Liver (tissue), 9 donors: ENCODE results near the gene TSPAN19. TPM values are rescaled to one million over a fixed set of nuclear protein-coding genes. Genes with fewer than 3 reads are reported as not detected.
A peak's percentile ranks its signal among the peaks of the same experiment; 100 is the strongest.

Experiments used
- DNase-seq: peaks from one replicate; pipeline ENCODE4 v3.0.0-alpha.2; 2017; ENCODE audit warnings: low spot score
- H3K27ac ChIP-seq, 2 donors: one replicate each; pipeline ENCODE4 v1.7.0; 2013; ENCODE audit warnings: inconsistent platforms in 2 of 2, low read length in 2 of 2, control low read depth in 1 of 2, low read depth in 1 of 2, mild to moderate bottlenecking in 1 of 2
- H3K27me3 ChIP-seq, 4 donors: one replicate each; pipeline versions ENCODE4 v1.6.1 to v1.7.0; 2013; ENCODE audit warnings: low read length in 3 of 4, inconsistent platforms in 1 of 4, mild to moderate bottlenecking in 1 of 4, moderate library complexity in 1 of 4; ENCODE audit not compliant: control insufficient read depth in 4 of 4, insufficient read depth in 4 of 4
- H3K36me3 ChIP-seq, 4 donors: one replicate each; pipeline versions ENCODE4 v1.6.1 to v1.7.0; 2013; ENCODE audit warnings: low read length in 3 of 4, mild to moderate bottlenecking in 3 of 4, low read depth in 1 of 4, moderate library complexity in 1 of 4; ENCODE audit not compliant: control insufficient read depth in 4 of 4, insufficient read depth in 3 of 4
- H3K4me1 ChIP-seq, 4 donors: one replicate each; pipeline versions ENCODE4 v1.6.1 to v1.7.0; 2013; ENCODE audit warnings: low read length in 3 of 4, mild to moderate bottlenecking in 3 of 4, moderate library complexity in 1 of 4; ENCODE audit not compliant: control insufficient read depth in 4 of 4, insufficient read depth in 4 of 4
- H3K4me3 ChIP-seq, 3 donors: one replicate each; pipeline versions ENCODE4 v1.6.1 to v1.7.0; 2013; ENCODE audit warnings: low read length in 3 of 3, control low read depth in 1 of 3, low read depth in 1 of 3, mild to moderate bottlenecking in 1 of 3
- H3K9ac ChIP-seq, 2 donors: one replicate each; pipeline ENCODE4 v1.7.0; 2013; ENCODE audit warnings: low read length in 2 of 2, mild to moderate bottlenecking in 2 of 2, moderate library complexity in 2 of 2, control low read depth in 1 of 2, low read depth in 1 of 2
- H3K9me3 ChIP-seq, 4 donors: one replicate each; pipeline versions ENCODE4 v1.6.1 to v1.7.0; 2013; ENCODE audit warnings: low read length in 3 of 4; ENCODE audit not compliant: control insufficient read depth in 4 of 4
- EGR1 ChIP-seq, 2 donors: IDR thresholded peaks; 2 replicates each; pipeline ENCODE4 v1.6.1; 2016 to 2018; ENCODE audit warnings: antibody characterized with exemption in 2 of 2, low read depth in 2 of 2
- FOXA1 ChIP-seq: IDR thresholded peaks from 2 replicates; pipeline ENCODE4 v1.6.1; 2016; ENCODE audit warnings: antibody characterized with exemption
- FOXA2 ChIP-seq: IDR thresholded peaks from 2 replicates; pipeline ENCODE4 v1.6.1; 2016; ENCODE audit warnings: antibody characterized with exemption
- GABPA ChIP-seq, 2 donors: IDR thresholded peaks in 1 of 2; conservative IDR thresholded peaks in 1 of 2; 2 replicates each; pipeline ENCODE4 v1.6.1; 2016; ENCODE audit warnings: antibody characterized with exemption in 2 of 2, mild to moderate bottlenecking in 1 of 2, moderate library complexity in 1 of 2
- HNF4A ChIP-seq, 2 donors: conservative IDR thresholded peaks; 2 replicates each; pipeline ENCODE4 v1.6.1; 2016; ENCODE audit warnings: antibody characterized with exemption in 2 of 2, mild to moderate bottlenecking in 2 of 2
- HNF4G ChIP-seq: IDR thresholded peaks from 2 replicates; pipeline ENCODE4 v1.6.1; 2016; ENCODE audit warnings: antibody characterized with exemption
- JUND ChIP-seq, 2 donors: IDR thresholded peaks; 2 replicates each; pipeline ENCODE4 v1.6.1; 2016; ENCODE audit warnings: antibody characterized with exemption in 2 of 2
- NR2F2 ChIP-seq: IDR thresholded peaks from 2 replicates; pipeline ENCODE4 v1.6.1; 2016; ENCODE audit warnings: antibody characterized with exemption
- RAD21 ChIP-seq, 2 donors: IDR thresholded peaks; 2 replicates each; pipeline ENCODE4 v1.6.1; 2016; ENCODE audit warnings: antibody characterized with exemption in 2 of 2, mild to moderate bottlenecking in 2 of 2
- REST ChIP-seq: IDR thresholded peaks from 2 replicates; pipeline ENCODE4 v1.6.1; 2016; ENCODE audit warnings: antibody characterized with exemption, mild to moderate bottlenecking
- RXRA ChIP-seq, 2 donors: IDR thresholded peaks; 2 replicates each; pipeline ENCODE4 v1.6.1; 2017 to 2018; ENCODE audit warnings: antibody characterized with exemption in 2 of 2, mild to moderate bottlenecking in 1 of 2
- SP1 ChIP-seq: IDR thresholded peaks from 2 replicates; pipeline ENCODE4 v1.6.1; 2018; ENCODE audit warnings: antibody characterized with exemption, mild to moderate bottlenecking
- YY1 ChIP-seq: IDR thresholded peaks from 2 replicates; pipeline ENCODE4 v1.6.1; 2016; ENCODE audit warnings: antibody characterized with exemption, mild to moderate bottlenecking
- WGBS: extraction: QIAGEN DNeasy Blood & Tissue Kit; methylation state at CpG from one replicate; pipeline ENCODE4 v1.1.7; 2013; 5-methylcytosine and 5-hydroxymethylcytosine counted together
- polyA plus RNA-seq, 2 donors: library from polyadenylated mRNA; stranded (reverse) in 1 of 2; unstranded in 1 of 2; fragments of 200-250 nt in 1 of 2; fragments of >200 nt in 1 of 2; fragmentation: Nextera tagmentation in 1 of 2; extraction: Ambion mirVana in 1 of 2; gene quantifications; one replicate each; pipeline versions ENCODE4 v1.2.1 to v1.2.3, GENCODE V29; 2013 to 2015
- total RNA-seq, 2 donors: library from RNA; depleted of rRNA; stranded (reverse); fragments of >200 nt; gene quantifications; one replicate each; pipeline ENCODE4 v1.2.3, GENCODE V29; 2014
- TF ChIP-seq, protein P1 (sequence below): fragments of 150-350 bp; IDR thresholded peaks from 2 replicates; pipeline ENCODE4 v1.5.1; 2017; ENCODE audit warnings: improper control_type of control experiment, low read depth, low read length; ENCODE audit not compliant: missing input control
- TF ChIP-seq, protein P2 (sequence below): IDR thresholded peaks from 2 replicates; pipeline ENCODE4 v1.6.1; 2016; ENCODE audit warnings: antibody characterized with exemption
- TF ChIP-seq, protein P3 (sequence below): IDR thresholded peaks from 2 replicates; pipeline ENCODE4 v1.6.1; 2016; ENCODE audit warnings: antibody characterized with exemption
- donor health status: healthy.
- donor health status: healthy.
- donor health status: healthy.
- donor health status: healthy.
- donor health status: healthy.

Gene TSPAN19
- total and polyA plus RNA-seq, 4 donors = not detected

DNA sequence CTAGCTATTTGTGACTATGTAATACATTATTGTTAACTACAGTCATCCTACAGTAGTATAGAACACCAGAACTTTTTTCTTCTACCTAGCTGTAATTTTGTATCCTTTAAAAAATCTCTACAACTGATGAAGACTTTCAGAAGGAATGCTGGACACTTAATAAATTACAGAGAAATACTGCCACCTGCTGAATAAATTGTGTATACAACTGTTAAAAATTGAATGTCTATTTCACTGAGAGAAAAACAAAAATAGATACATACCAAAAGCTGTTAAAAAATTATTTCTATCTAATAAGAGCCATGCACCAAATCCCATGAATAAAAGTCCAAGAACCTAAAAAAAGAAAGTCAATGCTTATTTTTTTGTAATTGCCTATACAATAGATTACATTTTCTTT, 6.6 kb downstream of the TSPAN19 start:
- no peak overlapping the region for H3K4me3 ChIP-seq
- H3K4me1 ChIP-seq = no peaks in the 10 kb centered on the region
- H3K9me3 ChIP-seq = no peaks in the 10 kb centered on the region
- no peak overlapping the region for H3K27ac ChIP-seq
- DNase-seq = no peak
- no peak overlapping the region for H3K9ac ChIP-seq
- no peaks in the 10 kb centered on the region for H3K36me3 ChIP-seq
- peaks cover 0 to 9% (median 1%) of the 10 kb centered on the region in 4 donors for H3K27me3 ChIP-seq
- TF ChIP-seq HNF4G (no peak), RAD21 (IDR thresholded peaks at IDR 0.05) (peak; percentile 67 to 75), YY1 (no peak)
- TF ChIP-seq, protein P1, sequence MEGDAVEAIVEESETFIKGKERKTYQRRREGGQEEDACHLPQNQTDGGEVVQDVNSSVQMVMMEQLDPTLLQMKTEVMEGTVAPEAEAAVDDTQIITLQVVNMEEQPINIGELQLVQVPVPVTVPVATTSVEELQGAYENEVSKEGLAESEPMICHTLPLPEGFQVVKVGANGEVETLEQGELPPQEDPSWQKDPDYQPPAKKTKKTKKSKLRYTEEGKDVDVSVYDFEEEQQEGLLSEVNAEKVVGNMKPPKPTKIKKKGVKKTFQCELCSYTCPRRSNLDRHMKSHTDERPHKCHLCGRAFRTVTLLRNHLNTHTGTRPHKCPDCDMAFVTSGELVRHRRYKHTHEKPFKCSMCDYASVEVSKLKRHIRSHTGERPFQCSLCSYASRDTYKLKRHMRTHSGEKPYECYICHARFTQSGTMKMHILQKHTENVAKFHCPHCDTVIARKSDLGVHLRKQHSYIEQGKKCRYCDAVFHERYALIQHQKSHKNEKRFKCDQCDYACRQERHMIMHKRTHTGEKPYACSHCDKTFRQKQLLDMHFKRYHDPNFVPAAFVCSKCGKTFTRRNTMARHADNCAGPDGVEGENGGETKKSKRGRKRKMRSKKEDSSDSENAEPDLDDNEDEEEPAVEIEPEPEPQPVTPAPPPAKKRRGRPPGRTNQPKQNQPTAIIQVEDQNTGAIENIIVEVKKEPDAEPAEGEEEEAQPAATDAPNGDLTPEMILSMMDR = peak; percentile 55

- Histone ChIP-seq H3K9me3 (no peaks in the 10 kb centered on the region), H3K4me3 (no peak overlapping the region), H3K27ac (no peak overlapping the region), H3K36me3 (no peaks in the 10 kb centered on the region), H3K9ac (no peak overlapping the region), H3K27me3 (peaks cover 0 to 4% (median 0%) of the 10 kb centered on the region in 4 donors), H3K4me1 (no peaks in the 10 kb centered on the region)
- 30% methylated on average over 2 of the region's 2 CpGs for WGBS
- no peak for TF ChIP-seq JUND (IDR thresholded peaks at IDR 0.05)
- TF ChIP-seq, protein P2, sequence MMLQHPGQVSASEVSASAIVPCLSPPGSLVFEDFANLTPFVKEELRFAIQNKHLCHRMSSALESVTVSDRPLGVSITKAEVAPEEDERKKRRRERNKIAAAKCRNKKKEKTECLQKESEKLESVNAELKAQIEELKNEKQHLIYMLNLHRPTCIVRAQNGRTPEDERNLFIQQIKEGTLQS = no peak
- TF ChIP-seq YY1 = no peak
- TF ChIP-seq, protein P3, sequence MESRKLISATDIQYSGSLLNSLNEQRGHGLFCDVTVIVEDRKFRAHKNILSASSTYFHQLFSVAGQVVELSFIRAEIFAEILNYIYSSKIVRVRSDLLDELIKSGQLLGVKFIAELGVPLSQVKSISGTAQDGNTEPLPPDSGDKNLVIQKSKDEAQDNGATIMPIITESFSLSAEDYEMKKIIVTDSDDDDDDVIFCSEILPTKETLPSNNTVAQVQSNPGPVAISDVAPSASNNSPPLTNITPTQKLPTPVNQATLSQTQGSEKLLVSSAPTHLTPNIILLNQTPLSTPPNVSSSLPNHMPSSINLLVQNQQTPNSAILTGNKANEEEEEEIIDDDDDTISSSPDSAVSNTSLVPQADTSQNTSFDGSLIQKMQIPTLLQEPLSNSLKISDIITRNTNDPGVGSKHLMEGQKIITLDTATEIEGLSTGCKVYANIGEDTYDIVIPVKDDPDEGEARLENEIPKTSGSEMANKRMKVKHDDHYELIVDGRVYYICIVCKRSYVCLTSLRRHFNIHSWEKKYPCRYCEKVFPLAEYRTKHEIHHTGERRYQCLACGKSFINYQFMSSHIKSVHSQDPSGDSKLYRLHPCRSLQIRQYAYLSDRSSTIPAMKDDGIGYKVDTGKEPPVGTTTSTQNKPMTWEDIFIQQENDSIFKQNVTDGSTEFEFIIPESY = no peak
- TF ChIP-seq HNF4G = no peak
- no peak for TF ChIP-seq FOXA2
- no peak for TF ChIP-seq REST
- TF ChIP-seq FOXA1 = no peak
- no peak for TF ChIP-seq GABPA (IDR thresholded peaks at IDR 0.05 in 1 of 2, conservative IDR thresholded peaks at IDR 0.05 in 1 of 2)
- TF ChIP-seq NR2F2 = no peak
- TF ChIP-seq EGR1 (IDR thresholded peaks at IDR 0.05; ENCODE audit: low read depth in 2 of 2) = no peak
- no peak for TF ChIP-seq SP1
- TF ChIP-seq, protein P1 = no peak
- no peak for TF ChIP-seq RXRA (IDR thresholded peaks at IDR 0.05)
- TF ChIP-seq HNF4A (conservative IDR thresholded peaks at IDR 0.05) = no peak
- DNase-seq = no peak
Observed at GRCh38 chr12:85018098-85018497, 18.0 kb downstream of the TSPAN19 start.
